OCI-LY7 (cell line): ENCODE results near the gene PAX9. TPM values are rescaled to one million over a fixed set of nuclear protein-coding genes. Genes with fewer than 3 reads are reported as not detected.

ENCODE experiments used
- BruUV-seq: library from RNA; stranded (reverse); fragments of 400-500 nt; replicated peaks from 2 replicates; lab custom pipeline; 2021; lab: Mats Ljungman, UMichigan
- CTCF ChIA-PET: fragments of 300-600 bp; sonication (Branson Sonifier 250); formaldehyde crosslinking; loops from one replicate; lab custom pipeline; 2022; ENCODE audit warnings: antibody characterized with exemption; ENCODE audit not compliant: unreplicated experiment; lab: Charles Lee
- POLR2A ChIA-PET: fragments of 300-600 bp; sonication (Branson Sonifier 250); formaldehyde crosslinking; loops from one replicate; lab custom pipeline; 2022; ENCODE audit warnings: antibody characterized with exemption; lab: Charles Lee
- DNase-seq: peaks from one replicate; pipeline ENCODE4 v3.0.0-alpha.2; 2015; ENCODE audit warnings: low spot score
- H2AFZ ChIP-seq: fragments of 200-600 bp; sonication (generic), shearing (Covaris generic); 2 replicates; pipeline ENCODE4 v1.6.1; 2014; ENCODE audit warnings: mild to moderate bottlenecking, antibody characterized with exemption, low read length, moderate library complexity
- H3K27ac ChIP-seq: fragments of 200-600 bp; sonication (generic); 2 replicates; pipeline ENCODE4 v1.5.1; 2014; ENCODE audit warnings: mixed run types, low read depth, mild to moderate bottlenecking, moderate library complexity, low read length, inconsistent platforms; ENCODE audit not compliant: poor library complexity, severe bottlenecking
- H3K36me3 ChIP-seq: fragments of 200-600 bp; sonication (generic); 2 replicates; pipeline ENCODE4 v1.6.1; 2014; ENCODE audit warnings: mild to moderate bottlenecking, antibody characterized with exemption, low read length, moderate library complexity, mixed read lengths; ENCODE audit not compliant: insufficient read depth
- H3K4me1 ChIP-seq: fragments of 200-600 bp; sonication (generic); 2 replicates; pipeline ENCODE4 v1.5.1; 2014; ENCODE audit warnings: mild to moderate bottlenecking, low read length; ENCODE audit not compliant: insufficient read depth, poor library complexity, severe bottlenecking
- H3K4me2 ChIP-seq: fragments of 200-600 bp; sonication (generic); 2 replicates; pipeline ENCODE4 v1.6.1; 2014; ENCODE audit warnings: mild to moderate bottlenecking, low read length
- H3K4me3 ChIP-seq: fragments of 200-600 bp; sonication (generic); 2 replicates; pipeline ENCODE4 v1.5.1; 2014; ENCODE audit warnings: mild to moderate bottlenecking, low read depth, low read length; ENCODE audit not compliant: poor library complexity, severe bottlenecking
- H3K79me2 ChIP-seq: fragments of 200-600 bp; sonication (generic); 2 replicates; pipeline ENCODE4 v1.6.1; 2016; ENCODE audit warnings: low read depth, mild to moderate bottlenecking, low read length, moderate library complexity, mixed read lengths; ENCODE audit not compliant: insufficient read depth
- H3K9me2 ChIP-seq: fragments of 200-600 bp; sonication (generic); 2 replicates; pipeline ENCODE4 v1.6.1; 2016; ENCODE audit warnings: mild to moderate bottlenecking, low read length, mixed read lengths; ENCODE audit not compliant: insufficient read depth
- H3K9me3 ChIP-seq: fragments of 200-600 bp; sonication (generic); 2 replicates; pipeline ENCODE4 v1.6.1; 2014; ENCODE audit warnings: mild to moderate bottlenecking, mixed run types, low read length, mixed read lengths
- H4K20me1 ChIP-seq: fragments of 200-600 bp; sonication (generic); 2 replicates; pipeline ENCODE4 v1.6.1; 2014; ENCODE audit warnings: mild to moderate bottlenecking, antibody characterized with exemption, low read length, moderate library complexity, mixed read lengths; ENCODE audit not compliant: insufficient read depth
- EZH2phosphoT487 ChIP-seq: fragments of 200-600 bp; sonication (generic); IDR thresholded peaks from 2 replicates; pipeline ENCODE4 v1.6.1; 2018; ENCODE audit warnings: low read depth, borderline replicate concordance, mild to moderate bottlenecking, mixed run types, antibody characterized with exemption, low read length, moderate library complexity, mixed read lengths
- intact Hi-C: fragments of 100-400 bp; cut with micrococcal nuclease; formaldehyde crosslinking; loops from one replicate; pipeline ENCODE4 v1.10.0; 2022; ENCODE audit not compliant: unreplicated experiment
- total RNA-seq, 2 experiments: library from RNA; depleted of rRNA in 1 of 2; stranded (reverse); fragments of >200 nt in 1 of 2; shearing (Covaris generic) in 1 of 2; gene quantifications; 2 replicates each; pipeline ENCODE4 v1.2.3, GENCODE V29; 2014 to 2022
- TF ChIP-seq, protein P1 (sequence below): fragments of 200-600 bp; sonication (generic); conservative IDR thresholded peaks from 2 replicates; pipeline ENCODE4 v1.5.1; 2014; ENCODE audit warnings: mild to moderate bottlenecking, antibody characterized with exemption, low read length, moderate library complexity, mixed read lengths

The PAX9 gene
- total RNA-seq, 2 experiments from 2014 or later: 2.3 to 4.4 TPM

DNA sequence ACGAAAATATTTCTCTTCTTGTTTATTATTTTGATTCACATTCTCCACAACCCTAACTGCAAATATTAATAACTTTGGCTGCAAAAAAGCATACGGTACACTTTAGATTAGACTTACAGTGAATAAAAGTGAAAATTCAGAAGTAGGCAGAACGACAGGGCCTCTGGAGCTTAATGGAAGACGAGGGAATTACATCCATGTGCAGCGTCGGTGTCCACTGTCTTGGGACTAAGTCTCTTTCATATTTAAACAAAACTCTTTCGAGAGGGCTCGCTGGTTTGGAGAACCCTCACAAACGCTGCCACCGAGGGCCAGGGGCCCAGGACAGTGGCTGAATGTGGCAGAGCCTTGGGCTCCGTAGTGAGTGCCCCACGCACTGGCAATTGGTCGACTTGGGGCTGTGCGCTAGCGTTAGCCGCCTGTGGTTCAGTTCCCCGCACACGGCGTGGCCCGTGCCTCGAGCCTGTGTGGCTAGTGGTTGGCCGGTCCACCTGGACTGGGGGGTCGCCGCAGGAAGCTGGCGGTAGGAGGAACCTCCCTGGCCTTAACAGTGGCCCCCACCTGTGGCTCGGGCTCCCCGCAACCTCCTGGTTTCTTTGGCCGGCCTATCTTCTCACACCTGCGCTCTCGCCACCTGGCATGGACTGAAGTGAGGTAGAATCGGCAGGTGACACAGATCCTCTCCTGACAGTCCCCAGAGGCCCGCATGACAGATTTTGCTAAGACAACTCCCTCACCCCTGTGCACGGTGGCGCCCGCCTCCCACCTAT is 739 bp upstream of the PAX9 start:
- peak overlapping the region; percentile 63 for H3K4me3 ChIP-seq
- intact Hi-C loops: no loop called here
- H3K4me2 ChIP-seq: peak overlapping the region; percentile 57
- POLR2A ChIA-PET: interaction anchor here (0.5 to 0.8 kb wide), 3 partner anchors 12 to 1531 kb away, joined by 3 to 7 read pairs (median 3); no protein-coding TSS in a partner anchor
- peak overlapping the region; percentile 62 for H2AFZ ChIP-seq
- TF ChIP-seq, protein P1, sequence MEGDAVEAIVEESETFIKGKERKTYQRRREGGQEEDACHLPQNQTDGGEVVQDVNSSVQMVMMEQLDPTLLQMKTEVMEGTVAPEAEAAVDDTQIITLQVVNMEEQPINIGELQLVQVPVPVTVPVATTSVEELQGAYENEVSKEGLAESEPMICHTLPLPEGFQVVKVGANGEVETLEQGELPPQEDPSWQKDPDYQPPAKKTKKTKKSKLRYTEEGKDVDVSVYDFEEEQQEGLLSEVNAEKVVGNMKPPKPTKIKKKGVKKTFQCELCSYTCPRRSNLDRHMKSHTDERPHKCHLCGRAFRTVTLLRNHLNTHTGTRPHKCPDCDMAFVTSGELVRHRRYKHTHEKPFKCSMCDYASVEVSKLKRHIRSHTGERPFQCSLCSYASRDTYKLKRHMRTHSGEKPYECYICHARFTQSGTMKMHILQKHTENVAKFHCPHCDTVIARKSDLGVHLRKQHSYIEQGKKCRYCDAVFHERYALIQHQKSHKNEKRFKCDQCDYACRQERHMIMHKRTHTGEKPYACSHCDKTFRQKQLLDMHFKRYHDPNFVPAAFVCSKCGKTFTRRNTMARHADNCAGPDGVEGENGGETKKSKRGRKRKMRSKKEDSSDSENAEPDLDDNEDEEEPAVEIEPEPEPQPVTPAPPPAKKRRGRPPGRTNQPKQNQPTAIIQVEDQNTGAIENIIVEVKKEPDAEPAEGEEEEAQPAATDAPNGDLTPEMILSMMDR: no peak
- no peak for TF ChIP-seq EZH2phosphoT487
- no peaks in the 10 kb centered on the region for H3K9me3 ChIP-seq
- no peaks in the 10 kb centered on the region for H3K9me2 ChIP-seq
- H3K36me3 ChIP-seq: no peaks in the 10 kb centered on the region; the same call in 1 of the 2 replicates
- peak overlapping the region; percentile 52 for H3K27ac ChIP-seq
- BruUV-seq: no TSS peak
- no peaks in the 10 kb centered on the region for H4K20me1 ChIP-seq
- no peaks in the 10 kb centered on the region for H3K79me2 ChIP-seq
- CTCF ChIA-PET: no interaction called here
- H3K4me1 ChIP-seq: peaks cover 14% of the 10 kb centered on the region
- DNase-seq: peak; percentile 56

DNA sequence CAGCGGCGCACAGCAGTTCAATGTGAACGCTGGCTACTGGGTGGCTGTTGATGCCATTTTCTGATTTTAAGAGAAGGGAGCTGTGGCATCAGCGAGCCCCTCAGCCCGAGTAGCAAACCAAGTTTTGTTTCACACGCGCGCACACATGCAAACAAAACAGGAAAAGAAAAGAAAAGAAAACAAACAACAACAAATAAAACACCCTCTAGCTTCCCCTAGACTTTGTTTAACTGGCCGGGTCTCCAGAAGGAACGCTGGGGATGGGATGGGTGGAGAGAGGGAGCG is 540 bp downstream of the PAX9 start:
- H2AFZ ChIP-seq: peak overlapping the region; percentile 62; the same call in 1 of the 2 replicates

More for the DNA sequence above, 540 bp downstream of the PAX9 start:
- H4K20me1 ChIP-seq: no peaks in the 10 kb centered on the region
- no TSS peak for BruUV-seq
- H3K4me1 ChIP-seq: peaks cover 14% of the 10 kb centered on the region
- H3K36me3 ChIP-seq: no peaks in the 10 kb centered on the region; the same call in 1 of the 2 replicates
- POLR2A ChIA-PET: no interaction called here
- no peaks in the 10 kb centered on the region for H3K9me2 ChIP-seq
- CTCF ChIA-PET: no interaction called here
- TF ChIP-seq, protein P1: no peak
- no peak for TF ChIP-seq EZH2phosphoT487
- intact Hi-C loops: no loop called here
- peak overlapping the region; percentile 63 for H3K4me3 ChIP-seq
- DNase-seq: no peak
- H3K79me2 ChIP-seq: no peaks in the 10 kb centered on the region
- H3K4me2 ChIP-seq: peak overlapping the region; percentile 37
- peak overlapping the region; percentile 52 for H3K27ac ChIP-seq
- H3K9me3 ChIP-seq: no peaks in the 10 kb centered on the region
